Activated naive CD4-positive, alpha-beta T cell treated with anti-CD3 and anti-CD28 coated beads, Interleukin-2, amount 50 U/mL, for 16 hours (primary cell): Measurements from ENCODE around the gene VPS18.

Source experiments
- DNase-seq: peaks from one replicate; pipeline ENCODE4 v3.0.0-alpha.2; 2020

Gene VPS18

DNA sequence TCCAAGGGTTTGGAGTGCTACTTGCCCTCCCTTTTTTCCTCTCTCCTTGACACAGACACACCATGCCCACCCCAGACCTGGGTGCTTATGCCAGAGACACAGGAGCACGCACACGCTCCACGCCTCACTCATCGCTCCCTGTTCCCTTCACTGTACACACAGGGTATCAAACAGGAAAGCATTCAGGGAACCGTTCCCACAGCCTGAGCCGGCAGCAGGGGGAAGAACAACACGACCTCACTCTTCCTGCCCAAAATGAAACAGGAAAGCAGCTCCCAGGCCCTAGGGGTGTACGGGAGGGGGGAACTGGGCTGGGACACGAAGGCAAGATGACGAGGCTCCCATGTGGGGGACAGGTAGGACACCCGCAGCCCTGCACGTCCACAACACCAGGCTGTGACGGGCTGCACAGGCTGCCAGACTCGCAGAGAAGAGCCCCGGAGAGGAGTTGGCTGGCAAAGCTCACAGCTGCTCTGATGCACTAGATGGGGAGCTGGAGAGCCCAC lies 46.1 kb downstream of the VPS18 start:
- no peak for DNase-seq

GRCh38 chr15:40941068-40941527 lies 46.8 kb downstream of the VPS18 start:
- DNase-seq, result no peak

DNA sequence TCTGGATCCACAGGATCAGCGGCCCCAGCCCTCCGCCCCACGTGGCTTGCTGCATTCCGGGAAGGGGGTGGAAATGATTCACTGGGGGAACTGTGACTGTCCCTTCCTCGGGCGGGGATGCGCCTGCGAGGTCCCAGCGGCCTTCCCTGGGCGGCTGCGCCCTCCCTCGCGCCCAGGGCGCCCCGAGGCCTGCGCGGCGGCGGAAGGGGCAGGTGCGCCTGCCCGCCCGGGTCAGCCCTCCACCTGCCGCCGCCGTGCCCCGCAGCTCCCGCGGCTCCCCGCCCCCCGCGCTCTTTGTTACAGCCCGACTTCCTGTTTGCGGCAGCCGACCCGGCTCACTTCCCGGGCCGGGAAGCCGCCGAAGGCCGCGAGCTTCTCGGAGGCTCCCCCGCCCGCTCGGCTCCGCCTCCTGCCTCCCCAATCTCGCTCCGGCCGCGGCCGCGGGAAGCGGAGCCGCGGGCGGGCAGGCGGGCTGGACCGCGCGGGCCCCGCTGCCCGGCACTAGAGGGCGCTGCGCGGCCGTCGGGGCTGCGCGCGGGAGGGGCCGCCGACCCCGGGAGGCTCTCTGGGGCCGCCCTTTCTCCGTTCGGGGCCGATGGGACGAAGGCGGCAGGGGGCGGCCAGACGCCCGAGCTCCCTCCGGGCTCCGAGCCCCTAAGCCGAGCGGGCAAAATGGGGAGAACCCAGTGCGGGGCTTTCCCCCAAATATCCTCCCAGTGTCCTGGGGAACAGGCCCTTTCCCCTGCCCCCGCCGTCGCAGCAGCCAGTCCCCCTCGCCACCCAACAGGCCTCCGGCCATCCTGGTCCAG lies 47.5 kb downstream of the VPS18 start:
- DNase-seq, result peak; percentile 71

GRCh38 chr15:40942337-40942854 lies 48.1 kb downstream of the VPS18 start:
- DNase-seq, result no peak

DNA sequence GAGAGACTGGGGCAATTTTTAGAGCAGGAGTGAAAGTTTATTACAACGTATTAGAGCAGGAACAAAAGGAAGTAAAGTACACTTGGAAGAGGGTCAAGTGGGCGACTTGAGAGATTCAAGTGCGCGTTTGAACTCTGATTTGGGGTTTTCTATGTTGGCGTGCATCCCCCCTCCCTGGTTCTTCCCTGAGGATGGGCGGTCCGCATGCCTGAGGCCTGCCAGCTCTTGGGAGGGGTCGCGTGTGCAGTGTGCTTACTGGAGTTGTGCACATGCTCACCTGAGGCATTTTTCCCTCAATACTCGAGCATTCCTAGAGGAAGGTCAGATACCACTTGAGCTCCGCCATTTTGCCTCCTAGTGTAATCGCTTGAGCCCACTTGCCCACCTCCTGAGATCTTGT lies 48.6 kb downstream of the VPS18 start:
- no peak for DNase-seq

GRCh38 chr15:40943764-40944365 lies 49.6 kb downstream of the VPS18 start:
- DNase-seq, result no peak

GRCh38 chr15:40944510-40945296 lies 50.5 kb downstream of the VPS18 start:
- no peak for DNase-seq

GRCh38 chr15:40948706-40949473 lies 54.6 kb downstream of the VPS18 start:
- DNase-seq, result no peak

DNA sequence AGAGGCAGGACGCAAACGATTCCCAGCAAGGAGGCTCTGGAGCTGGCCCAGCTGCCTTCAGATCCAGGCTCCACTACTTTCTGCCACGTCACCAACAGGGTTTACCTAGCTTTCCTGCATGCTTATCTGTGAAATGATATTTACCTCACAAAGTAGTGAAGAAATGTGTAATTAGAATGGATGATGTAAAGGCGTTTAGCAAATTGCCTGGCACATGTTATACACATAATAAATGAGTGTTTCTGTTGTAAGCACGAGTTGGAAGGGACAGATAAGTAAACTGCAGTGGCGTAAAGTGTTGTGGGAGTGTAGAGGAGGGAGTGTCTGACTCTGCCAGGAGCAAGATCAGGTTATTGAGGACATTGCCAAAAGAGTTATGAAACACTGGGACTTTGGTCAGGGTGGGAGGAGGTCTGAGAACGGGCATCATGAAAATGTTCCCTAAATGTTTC lies 55.5 kb downstream of the VPS18 start:
- no peak for DNase-seq

DNA sequence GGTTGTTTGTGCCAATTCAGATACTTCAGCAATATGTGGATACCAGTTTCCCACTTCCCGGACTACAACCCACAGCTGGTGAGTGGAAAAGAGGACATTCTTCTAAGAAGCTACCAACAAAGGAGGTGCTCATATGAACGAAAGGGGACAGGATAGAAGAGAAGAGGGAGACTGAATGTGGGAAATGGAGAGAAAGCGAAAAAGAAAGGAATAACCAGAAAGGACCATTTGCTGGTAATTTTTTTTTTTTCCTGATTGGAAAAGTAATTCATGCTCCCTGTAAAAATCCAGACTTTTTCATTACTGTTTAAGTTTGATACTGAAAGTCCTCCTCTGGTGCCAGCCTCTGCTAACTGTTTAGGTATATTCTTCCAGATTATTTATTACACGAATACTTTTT lies 57.5 kb downstream of the VPS18 start:
- no peak for DNase-seq

- DNase-seq, result no peak
These were observed 58.2 kb downstream of the VPS18 start for GRCh38 chr15:40952301-40952900.

GRCh38 chr15:40952901-40953712 lies 58.9 kb downstream of the VPS18 start, which contains the start of gene CHAC1:
Gene CHAC1, plus strand, starts transcription at chr15:40953471. Its CDS starts 113 bp downstream, at chr15:40953584.
- peak; percentile 98 for DNase-seq
